GM10266 (cell line): ENCODE results near the gene CTPS2.
"Not testable (repeated sequence)": the region's sequence is repeated elsewhere in the genome, so short reads cannot be mapped to it uniquely, and the experiment has no call there.

ENCODE experiments used
- DNase-seq: peaks from one replicate; pipeline ENCODE4 v3.0.0; 2012; ENCODE audit errors: extremely low spot score
- TF ChIP-seq, protein P1 (sequence below): IDR thresholded peaks from 2 replicates; pipeline ENCODE4 v1.5.1; 2012; ENCODE audit warnings: mild to moderate bottlenecking, low read depth; ENCODE audit not compliant: control insufficient read depth, insufficient read depth; ENCODE audit errors: missing control alignments

CTPS2 gene

DNA sequence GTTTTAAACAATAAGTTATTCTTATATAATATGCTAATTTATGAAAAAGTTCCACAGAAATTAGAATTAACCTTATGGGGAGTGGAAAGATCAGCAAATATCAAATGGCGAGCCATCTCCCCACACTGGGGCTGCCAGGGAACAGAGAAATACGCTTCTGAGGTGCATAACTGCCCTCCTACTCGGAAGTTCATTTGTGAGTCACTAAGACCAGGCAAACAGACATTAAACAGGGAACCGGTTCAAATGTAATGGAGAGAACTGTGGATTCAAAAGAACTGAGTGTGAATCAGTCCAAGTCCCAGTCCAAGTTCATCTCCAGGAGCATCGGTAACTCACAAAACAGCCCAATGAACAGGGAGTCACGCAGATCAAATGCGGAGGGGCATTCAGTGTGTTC lies 73.9 kb downstream of the CTPS2 start:
- TF ChIP-seq, protein P1, sequence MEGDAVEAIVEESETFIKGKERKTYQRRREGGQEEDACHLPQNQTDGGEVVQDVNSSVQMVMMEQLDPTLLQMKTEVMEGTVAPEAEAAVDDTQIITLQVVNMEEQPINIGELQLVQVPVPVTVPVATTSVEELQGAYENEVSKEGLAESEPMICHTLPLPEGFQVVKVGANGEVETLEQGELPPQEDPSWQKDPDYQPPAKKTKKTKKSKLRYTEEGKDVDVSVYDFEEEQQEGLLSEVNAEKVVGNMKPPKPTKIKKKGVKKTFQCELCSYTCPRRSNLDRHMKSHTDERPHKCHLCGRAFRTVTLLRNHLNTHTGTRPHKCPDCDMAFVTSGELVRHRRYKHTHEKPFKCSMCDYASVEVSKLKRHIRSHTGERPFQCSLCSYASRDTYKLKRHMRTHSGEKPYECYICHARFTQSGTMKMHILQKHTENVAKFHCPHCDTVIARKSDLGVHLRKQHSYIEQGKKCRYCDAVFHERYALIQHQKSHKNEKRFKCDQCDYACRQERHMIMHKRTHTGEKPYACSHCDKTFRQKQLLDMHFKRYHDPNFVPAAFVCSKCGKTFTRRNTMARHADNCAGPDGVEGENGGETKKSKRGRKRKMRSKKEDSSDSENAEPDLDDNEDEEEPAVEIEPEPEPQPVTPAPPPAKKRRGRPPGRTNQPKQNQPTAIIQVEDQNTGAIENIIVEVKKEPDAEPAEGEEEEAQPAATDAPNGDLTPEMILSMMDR, result no peak
- DNase-seq, result no peak

DNA sequence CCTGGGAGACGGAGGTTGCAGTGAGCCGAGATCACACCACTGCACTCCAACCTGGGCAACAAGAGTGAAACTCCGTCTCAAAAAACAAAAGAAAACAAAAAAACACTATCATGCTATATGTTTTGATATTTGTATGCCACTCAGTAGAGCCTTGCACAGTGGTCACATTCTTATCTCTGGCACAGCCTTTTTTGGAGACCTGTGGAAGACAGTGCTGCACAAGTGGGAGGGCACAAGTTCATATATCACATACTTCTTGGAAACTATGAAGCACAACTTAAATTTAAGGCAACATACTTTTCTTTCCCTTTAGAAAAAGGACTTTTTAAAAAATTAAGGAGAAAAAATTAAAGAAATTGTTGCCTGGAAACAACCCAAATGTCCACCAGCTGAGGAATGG lies 76.9 kb downstream of the CTPS2 start:
- TF ChIP-seq, protein P1, result no peak
- no peak for DNase-seq

DNA sequence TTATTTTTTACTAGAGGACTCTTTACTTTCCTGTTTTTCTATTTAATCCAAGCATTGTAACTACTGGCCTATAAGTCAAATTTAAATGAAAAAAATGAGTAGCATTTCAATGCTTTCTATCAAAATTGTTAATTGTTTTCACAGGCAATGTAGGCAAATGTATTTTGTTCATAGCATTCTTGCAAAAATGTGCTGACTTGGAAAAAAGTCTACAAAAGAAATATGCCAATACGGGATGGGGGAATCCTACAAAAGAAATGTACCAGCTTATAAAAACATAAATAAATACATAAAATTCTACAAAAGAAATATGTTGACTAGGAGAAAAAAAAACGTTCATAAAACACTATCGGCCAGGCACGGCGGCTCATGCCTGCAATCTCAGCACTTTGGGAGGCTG lies 77.4 kb downstream of the CTPS2 start:
- DNase-seq, result no peak
- TF ChIP-seq, protein P1, result no peak

DNA sequence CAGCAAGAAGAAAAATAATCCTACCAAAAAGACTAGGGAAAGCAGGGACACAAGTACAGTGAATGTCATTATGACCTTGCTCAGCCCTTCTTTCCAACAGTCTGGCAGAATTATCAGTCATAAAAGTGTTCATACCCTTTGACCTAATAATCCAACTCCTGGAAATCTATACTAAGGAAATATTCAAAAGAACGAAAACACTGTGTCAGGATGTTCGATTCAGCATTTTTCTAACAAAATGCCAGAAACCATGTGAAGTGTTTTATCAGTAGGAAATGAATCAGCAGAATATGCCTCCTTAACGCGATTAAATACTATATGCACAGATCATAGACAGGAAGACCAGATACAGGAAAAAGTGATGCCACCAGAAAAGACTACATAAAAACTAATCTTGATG lies 78.7 kb downstream of the CTPS2 start:
- TF ChIP-seq, protein P1, result no peak
- DNase-seq, result no peak

DNA sequence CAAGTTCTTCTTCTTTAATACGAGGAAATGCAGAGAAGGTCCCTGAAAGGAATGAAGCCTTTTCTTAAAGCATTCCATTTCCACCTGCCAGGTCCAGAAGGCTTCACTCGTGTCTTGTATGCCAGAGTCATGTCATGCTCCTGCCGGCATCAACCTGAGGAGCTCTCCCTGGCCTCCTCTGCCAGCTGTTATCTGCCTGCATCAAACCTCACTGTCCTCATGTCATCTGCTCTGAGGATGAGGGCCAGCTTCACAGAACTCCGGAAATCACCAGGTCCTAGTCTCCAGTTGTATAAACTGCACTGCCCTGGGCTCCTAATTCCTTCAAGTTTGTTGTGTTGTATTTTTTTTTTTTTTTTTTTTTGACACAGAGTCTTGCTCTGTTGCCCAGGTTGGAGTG lies 82.6 kb downstream of the CTPS2 start:
- DNase-seq, result no peak

DNA sequence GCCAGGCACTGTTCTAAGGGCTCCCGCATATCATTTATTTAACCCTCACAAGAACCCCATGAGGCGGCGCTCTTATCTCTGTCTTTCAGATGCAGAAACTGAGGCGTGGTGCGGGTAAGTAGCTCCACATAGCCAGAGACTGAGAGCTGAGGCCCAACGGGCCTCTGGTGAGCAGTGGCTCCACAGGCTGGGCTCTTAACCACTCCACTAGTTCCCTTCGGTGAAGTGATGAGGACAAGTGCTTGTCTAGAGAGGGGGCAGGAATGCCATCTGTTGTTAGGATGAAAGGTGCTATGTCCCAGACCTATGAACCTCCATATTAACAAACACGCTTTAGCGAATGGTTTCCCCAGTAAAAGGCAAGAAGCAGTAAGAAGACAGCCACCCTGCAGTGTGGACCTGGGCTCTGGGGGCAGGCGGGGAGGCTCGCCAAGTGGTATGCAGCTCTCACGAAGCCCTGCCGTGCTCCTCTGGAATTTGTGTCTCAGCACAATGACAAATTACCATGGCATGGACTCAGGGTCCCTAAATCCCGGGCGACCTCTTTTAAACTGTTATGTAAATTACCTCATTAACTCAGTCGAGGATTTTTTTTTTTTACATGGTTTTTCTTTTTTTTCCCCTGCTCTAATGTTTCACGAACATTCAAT lies 83.4 kb downstream of the CTPS2 start:
- TF ChIP-seq, protein P1, result no peak
- no peak for DNase-seq

More for the DNA sequence above, 82.6 kb downstream of the CTPS2 start:
- TF ChIP-seq, protein P1, result no peak

DNA sequence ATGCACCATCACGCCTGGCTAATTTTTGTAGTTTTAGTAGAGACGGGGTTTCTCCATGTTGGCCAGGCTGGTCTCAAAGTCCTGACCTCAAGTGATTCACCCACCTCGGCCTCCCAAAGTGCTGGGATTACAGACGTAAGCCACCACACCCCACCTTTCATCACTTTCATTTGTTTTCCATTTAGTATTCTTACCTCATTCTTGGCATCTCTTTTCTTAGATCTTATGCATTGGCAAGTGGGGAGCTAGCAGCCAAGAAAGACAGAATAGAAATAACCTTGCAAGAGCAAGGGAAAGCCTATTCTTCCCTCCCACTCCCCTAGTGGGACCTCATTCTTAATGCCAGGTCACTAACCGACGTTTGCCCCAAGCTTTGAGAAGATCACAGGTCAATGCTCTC lies 84.0 kb downstream of the CTPS2 start:
- DNase-seq, result not testable (repeated sequence)

DNA sequence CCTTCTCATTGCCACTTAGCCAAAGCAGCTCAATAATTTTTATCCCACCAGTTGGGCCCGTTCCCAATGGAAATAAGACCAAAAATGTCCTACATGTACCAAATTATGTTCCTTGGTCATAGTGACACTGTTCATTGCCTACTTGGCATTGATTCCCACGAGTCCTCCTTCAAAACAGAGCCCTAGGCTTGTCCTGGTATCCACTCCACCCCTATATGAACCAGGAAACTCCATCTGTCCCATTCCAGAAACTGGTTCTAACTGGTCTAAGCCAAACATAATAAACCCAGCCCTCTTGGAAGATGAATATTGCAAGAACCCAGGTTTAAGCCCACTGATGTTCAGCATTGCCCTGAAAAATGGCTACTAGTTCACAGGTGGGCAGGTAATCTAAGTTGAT lies 93.4 kb downstream of the CTPS2 start:
- no peak for DNase-seq
- TF ChIP-seq, protein P1, result no peak
